GM12874 (cell line): ENCODE data around the gene DSCAML1.

Experiments used
- TF ChIP-seq, protein P1 (sequence below): IDR thresholded peaks from 2 replicates; pipeline ENCODE4 v1.5.1; 2011; ENCODE audit warnings: low read depth, mild to moderate bottlenecking, control low read depth, low read length, moderate library complexity; ENCODE audit not compliant: insufficient read depth

Gene DSCAML1

DNA sequence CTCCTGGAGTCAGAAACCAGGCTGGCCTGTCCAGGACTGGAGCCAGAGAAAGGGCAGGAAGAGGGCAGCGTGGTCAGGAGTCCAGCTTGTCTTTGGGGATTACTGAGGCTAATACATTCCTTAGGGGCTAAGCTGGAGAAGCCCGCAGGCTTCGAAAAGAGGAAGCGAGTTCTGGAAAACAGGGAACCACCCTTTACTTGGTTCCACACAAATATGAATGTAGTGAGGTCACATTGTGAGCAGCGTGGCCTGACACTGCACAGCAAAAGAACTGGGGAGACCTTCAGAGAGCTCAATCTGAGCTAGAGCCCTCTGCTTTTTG is 337.1 kb downstream of the DSCAML1 start:
- TF ChIP-seq, protein P1, sequence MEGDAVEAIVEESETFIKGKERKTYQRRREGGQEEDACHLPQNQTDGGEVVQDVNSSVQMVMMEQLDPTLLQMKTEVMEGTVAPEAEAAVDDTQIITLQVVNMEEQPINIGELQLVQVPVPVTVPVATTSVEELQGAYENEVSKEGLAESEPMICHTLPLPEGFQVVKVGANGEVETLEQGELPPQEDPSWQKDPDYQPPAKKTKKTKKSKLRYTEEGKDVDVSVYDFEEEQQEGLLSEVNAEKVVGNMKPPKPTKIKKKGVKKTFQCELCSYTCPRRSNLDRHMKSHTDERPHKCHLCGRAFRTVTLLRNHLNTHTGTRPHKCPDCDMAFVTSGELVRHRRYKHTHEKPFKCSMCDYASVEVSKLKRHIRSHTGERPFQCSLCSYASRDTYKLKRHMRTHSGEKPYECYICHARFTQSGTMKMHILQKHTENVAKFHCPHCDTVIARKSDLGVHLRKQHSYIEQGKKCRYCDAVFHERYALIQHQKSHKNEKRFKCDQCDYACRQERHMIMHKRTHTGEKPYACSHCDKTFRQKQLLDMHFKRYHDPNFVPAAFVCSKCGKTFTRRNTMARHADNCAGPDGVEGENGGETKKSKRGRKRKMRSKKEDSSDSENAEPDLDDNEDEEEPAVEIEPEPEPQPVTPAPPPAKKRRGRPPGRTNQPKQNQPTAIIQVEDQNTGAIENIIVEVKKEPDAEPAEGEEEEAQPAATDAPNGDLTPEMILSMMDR = no peak

DNA sequence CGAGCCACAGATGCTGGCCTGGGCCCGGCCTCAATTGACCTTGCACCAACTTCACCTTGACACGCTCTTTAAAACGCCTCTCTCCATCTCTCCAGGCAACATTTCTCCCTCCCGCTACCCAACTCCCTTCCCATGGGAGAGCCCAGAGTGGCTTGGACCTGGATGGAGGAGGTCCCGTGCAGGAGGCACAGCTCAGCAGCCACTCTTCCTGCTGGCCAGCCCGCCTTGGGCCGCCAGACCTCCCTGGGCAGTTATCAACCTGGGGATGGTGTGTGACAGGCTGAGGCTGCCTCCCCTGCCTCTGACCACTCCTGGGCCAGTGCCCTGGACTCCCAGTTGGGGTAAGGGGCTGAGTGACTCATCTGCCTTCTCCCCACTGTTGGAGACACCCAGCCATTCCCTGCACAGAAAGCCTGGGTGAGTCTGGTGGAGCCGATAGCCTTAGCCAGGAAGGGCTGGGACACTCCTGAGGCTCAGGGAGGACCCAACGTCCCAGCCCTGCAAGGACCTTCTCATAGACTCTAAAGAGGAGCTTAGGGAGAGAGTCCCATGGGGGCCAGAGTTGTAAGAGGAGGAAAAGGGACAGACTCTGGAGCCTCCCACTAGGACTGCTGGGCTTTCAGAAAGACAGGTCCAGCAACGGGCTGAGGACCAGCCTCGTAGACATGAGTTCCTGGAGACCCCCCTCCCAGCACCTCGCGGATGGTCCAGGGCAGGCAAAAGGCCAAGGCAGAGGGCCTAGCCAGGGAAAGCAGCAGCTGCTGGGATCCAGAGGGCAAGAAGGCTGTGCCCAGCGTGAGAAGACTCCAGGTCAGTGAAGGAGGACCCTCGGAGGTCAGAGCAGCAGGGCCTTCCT is 337.7 kb downstream of the DSCAML1 start:
- TF ChIP-seq, protein P1 = no peak

DNA sequence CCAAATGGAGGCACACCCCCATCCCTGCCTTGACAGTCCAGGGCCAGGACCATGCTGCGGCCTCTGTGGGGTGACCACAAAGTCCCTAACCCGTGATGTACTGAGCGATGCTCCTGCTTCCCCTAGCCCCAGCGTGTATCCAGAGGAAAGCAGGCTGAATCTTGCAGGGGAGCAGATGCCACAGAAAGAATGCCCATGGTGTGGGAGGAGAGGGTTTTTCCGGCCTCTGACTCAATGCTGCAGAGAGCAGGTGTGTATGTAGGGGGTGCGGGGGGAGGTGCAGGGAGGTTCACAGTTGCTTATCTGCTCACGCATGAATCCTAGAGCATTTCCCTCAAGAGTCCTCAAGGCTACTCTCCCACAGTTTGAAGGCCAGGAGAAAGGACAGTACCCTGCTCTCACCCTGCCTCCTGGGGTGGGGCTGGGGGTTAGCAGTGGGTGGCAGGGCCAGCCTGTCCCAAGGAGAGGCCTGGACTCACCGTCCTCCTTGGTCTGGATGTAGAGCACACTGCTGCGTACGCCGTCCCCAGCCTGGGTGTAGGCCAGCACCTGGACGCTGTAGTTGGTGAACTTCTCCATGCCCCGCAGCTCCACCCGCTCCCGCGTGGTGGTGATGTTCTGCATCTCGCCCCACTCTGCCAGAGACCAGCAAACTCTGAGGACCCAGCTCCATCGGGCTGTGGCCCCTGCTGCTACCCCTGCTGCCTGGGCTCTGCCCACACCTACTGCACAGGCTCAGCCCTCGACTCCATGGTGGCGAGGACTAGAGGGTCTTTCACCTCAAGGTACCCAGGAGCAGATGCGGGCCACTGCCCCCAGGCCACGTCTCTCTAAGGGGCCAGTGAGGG is 338.5 kb downstream of the DSCAML1 start:
- TF ChIP-seq, protein P1 = no peak

DNA sequence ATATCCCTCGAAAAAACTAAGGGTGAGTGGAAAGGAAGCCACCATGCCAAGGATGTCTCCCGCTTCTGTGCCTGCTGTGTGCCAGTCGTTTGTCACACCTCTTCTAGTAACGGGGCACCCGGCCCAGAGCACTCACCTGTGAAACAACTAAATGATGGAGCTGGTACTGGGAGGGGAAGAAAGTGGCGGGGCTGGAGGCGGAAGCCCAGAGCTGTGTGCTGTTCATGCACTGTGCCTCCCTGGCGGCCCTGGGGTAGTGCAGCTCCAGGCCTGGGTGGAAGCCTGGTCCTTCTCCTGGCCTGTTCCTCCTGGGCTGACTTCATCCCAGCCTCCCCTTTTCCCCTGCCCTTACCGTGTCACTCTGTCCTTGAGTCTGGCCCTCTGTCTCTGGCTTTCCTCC is 339.2 kb downstream of the DSCAML1 start:
- TF ChIP-seq, protein P1 = no peak

DNA sequence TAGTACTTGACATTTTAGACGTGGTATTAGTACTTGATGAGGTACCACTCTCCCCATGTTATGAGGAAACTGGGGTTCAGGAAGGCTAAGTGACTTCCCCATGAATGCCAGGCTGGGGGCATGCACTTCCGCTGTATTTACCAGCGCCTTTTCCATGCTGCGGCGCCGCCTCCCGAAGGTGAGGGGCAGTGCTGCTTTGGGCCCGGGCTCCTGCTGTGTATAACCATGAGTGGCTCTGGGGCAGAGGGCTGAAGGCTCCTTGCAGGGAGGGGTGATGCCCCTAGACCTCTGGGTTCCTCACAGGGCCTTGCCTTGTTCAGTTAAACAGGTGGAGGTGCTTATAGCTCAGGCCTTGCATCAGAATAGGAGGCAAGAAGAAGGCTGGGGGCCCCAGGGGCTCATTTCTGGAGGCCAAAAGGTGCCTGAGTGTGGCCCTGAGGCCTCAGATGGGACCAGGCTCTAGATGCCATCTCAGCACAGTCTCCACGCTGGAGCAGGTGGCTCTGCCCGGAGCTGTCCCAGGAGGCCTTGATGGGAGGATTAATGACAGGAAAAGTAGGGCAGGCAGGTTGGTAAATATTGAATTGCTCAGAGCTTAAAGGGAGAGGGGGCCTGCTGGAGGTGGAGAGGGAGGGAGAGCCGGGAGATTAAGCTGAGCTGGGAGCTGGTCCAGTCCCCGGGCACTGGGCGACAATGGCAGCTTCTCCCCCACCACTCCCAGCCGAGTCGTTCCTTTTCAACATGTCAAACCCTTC is 339.8 kb downstream of the DSCAML1 start:
- TF ChIP-seq, protein P1 = no peak

DNA sequence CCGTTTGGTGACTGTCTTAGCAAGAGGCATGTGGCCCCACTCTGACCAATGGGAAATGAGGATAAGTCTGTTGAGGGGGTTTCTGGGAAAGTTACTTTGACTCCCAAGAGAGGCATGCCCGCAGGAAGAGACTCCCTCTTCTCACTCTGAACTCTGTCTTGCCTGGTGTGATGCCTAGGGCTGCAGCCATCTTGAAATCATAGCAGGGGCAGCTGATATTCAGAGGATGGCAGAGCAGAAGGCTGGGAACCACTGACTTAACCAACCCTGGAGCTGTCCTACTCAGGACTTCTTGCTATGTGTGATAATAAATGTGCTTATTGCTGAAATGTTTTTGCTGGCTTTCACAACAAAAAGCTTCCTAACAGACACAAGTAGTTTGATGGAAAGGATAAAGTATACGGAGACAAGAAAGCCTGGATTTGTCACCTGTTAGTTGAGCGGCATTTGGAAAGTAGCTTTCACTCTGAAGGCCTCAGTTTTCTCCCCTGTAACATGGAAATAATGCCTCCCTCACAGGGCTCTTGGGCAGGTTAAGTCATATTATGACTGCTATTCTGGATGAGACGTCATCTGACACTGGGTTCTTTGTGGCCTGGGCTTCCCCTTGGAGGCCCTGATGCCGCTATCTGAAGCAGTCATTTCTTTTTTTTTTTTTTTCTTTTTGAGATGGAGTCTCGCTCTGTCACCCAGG is 340.8 kb downstream of the DSCAML1 start:
- TF ChIP-seq, protein P1 = no peak
